MM.1S (cell line): ENCODE results near the gene LIPE.

Experiments used
- DNase-seq: peaks from one replicate; pipeline ENCODE4 v3.0.0-alpha.2; 2015
- H2AFZ ChIP-seq: fragments of 300-600 bp; sonication (generic); 2 replicates; pipeline ENCODE4 v1.6.0; 2016; ENCODE audit warnings: antibody characterized with exemption, low read length
- H3F3A ChIP-seq: fragments of 300-600 bp; sonication (generic); 2 replicates; pipeline ENCODE4 v1.6.1; 2016; ENCODE audit warnings: mild to moderate bottlenecking, antibody characterized with exemption, low read length, moderate library complexity, mixed read lengths; ENCODE audit not compliant: insufficient read depth
- H3K27ac ChIP-seq: fragments of 300-600 bp; sonication (generic); 2 replicates; pipeline ENCODE4 v1.5.1; 2016; ENCODE audit warnings: mild to moderate bottlenecking, low read length
- H3K27me3 ChIP-seq: fragments of 300-600 bp; sonication (generic); replicated peaks from 2 replicates; pipeline ENCODE4 v1.6.0; 2016; ENCODE audit warnings: low read length; ENCODE audit not compliant: insufficient read depth
- H3K36me3 ChIP-seq: fragments of 300-600 bp; sonication (generic); replicated peaks from 2 replicates; pipeline ENCODE4 v1.6.1; 2016; ENCODE audit warnings: mild to moderate bottlenecking, low read length, mixed read lengths; ENCODE audit not compliant: insufficient read depth
- H3K4me1 ChIP-seq: fragments of 300-600 bp; sonication (generic); 2 replicates; pipeline ENCODE4 v1.6.1; 2016; ENCODE audit warnings: low read length, mixed read lengths
- H3K4me2 ChIP-seq: fragments of 300-600 bp; sonication (generic); 2 replicates; pipeline ENCODE4 v1.6.0; 2016; ENCODE audit warnings: low read depth, low read length
- H3K4me3 ChIP-seq: fragments of 300-600 bp; sonication (generic); 2 replicates; pipeline ENCODE4 v1.5.1; 2016; ENCODE audit warnings: low read length, mixed read lengths
- H3K79me2 ChIP-seq: fragments of 300-600 bp; sonication (generic); 2 replicates; pipeline ENCODE4 v1.6.1; 2016; ENCODE audit warnings: mixed run types, low read length, mixed read lengths
- H3K9ac ChIP-seq: fragments of 300-600 bp; sonication (generic); 2 replicates; pipeline ENCODE4 v1.6.1; 2016; ENCODE audit warnings: low read length, mixed read lengths
- H3K9me2 ChIP-seq: fragments of 300-600 bp; sonication (generic); replicated peaks from 2 replicates; pipeline ENCODE4 v1.6.1; 2016; ENCODE audit warnings: mild to moderate bottlenecking, low read length, mixed read lengths; ENCODE audit not compliant: insufficient read depth
- H3K9me3 ChIP-seq: fragments of 300-600 bp; sonication (generic); replicated peaks from 2 replicates; pipeline ENCODE4 v1.6.1; 2016; ENCODE audit warnings: mild to moderate bottlenecking, low read length, mixed read lengths; ENCODE audit not compliant: insufficient read depth
- H4K20me1 ChIP-seq: fragments of 300-600 bp; sonication (generic); 2 replicates; pipeline ENCODE4 v1.6.1; 2016; ENCODE audit warnings: mild to moderate bottlenecking, low read length, moderate library complexity, mixed read lengths; ENCODE audit not compliant: insufficient read depth
- CTCF ChIP-seq: fragments of 300-600 bp; sonication (generic); IDR thresholded peaks from 2 replicates; pipeline ENCODE4 v1.5.1; 2016; ENCODE audit warnings: antibody characterized with exemption, low read length, mixed read lengths
- EZH2 ChIP-seq: fragments of 300-600 bp; sonication (generic); optimal IDR thresholded peaks from 2 replicates; pipeline ENCODE3; 2017; ENCODE audit warnings: low read depth, mild to moderate bottlenecking, antibody characterized with exemption, low read length, mixed read lengths
- EZH2phosphoT487 ChIP-seq: fragments of 300-600 bp; sonication (generic); IDR thresholded peaks from 2 replicates; pipeline ENCODE4 v1.6.1; 2018; ENCODE audit warnings: antibody characterized with exemption, low read length

The LIPE gene

GRCh38 chr19:42363614-42364346, 63.4 kb downstream of the LIPE start:
- Histone ChIP-seq H3K4me2 (no peak overlapping the region), H3F3A (no peaks in the 10 kb centered on the region), H2AFZ (no peak overlapping the region), H3K79me2 (no peaks in the 10 kb centered on the region), H4K20me1 (no peaks in the 10 kb centered on the region), H3K27me3 (no peaks in the 10 kb centered on the region), H3K36me3 (no peaks in the 10 kb centered on the region), H3K9me2 (no peaks in the 10 kb centered on the region), H3K27ac (no peak overlapping the region), H3K4me1 (no peaks in the 10 kb centered on the region), H3K9me3 (no peaks in the 10 kb centered on the region), H3K4me3 (no peak overlapping the region), H3K9ac (no peak overlapping the region)
- no peak for DNase-seq
- TF ChIP-seq EZH2phosphoT487 = no peak
- no peak for TF ChIP-seq EZH2
- no peak for TF ChIP-seq CTCF

- Histone ChIP-seq H3K27me3 (no peaks in the 10 kb centered on the region), H4K20me1 (no peaks in the 10 kb centered on the region), H3K79me2 (no peaks in the 10 kb centered on the region), H3K4me2 (no peak overlapping the region), H2AFZ (no peak overlapping the region), H3K4me1 (no peaks in the 10 kb centered on the region), H3K9me3 (no peaks in the 10 kb centered on the region), H3K36me3 (no peaks in the 10 kb centered on the region), H3K9me2 (no peaks in the 10 kb centered on the region), H3F3A (no peaks in the 10 kb centered on the region), H3K4me3 (no peak overlapping the region), H3K27ac (no peak overlapping the region), H3K9ac (no peak overlapping the region)
- no peak for TF ChIP-seq CTCF
- DNase-seq = no peak
Observed at GRCh38 chr19:42362891-42363440, 64.2 kb downstream of the LIPE start.

GRCh38 chr19:42362342-42362741, 64.8 kb downstream of the LIPE start:
- Histone ChIP-seq H3K4me3 (no peak overlapping the region), H2AFZ (no peak overlapping the region), H3K4me1 (no peaks in the 10 kb centered on the region), H3K9me3 (no peaks in the 10 kb centered on the region), H3K4me2 (no peak overlapping the region), H4K20me1 (no peaks in the 10 kb centered on the region), H3K9me2 (no peaks in the 10 kb centered on the region), H3K79me2 (no peaks in the 10 kb centered on the region), H3K27me3 (no peaks in the 10 kb centered on the region), H3F3A (no peaks in the 10 kb centered on the region), H3K9ac (no peak overlapping the region), H3K36me3 (no peaks in the 10 kb centered on the region), H3K27ac (no peak overlapping the region)
- DNase-seq = no peak
- TF ChIP-seq CTCF (no peak), EZH2 (no peak), EZH2phosphoT487 (no peak)
